Left ventricle myocardium inferior (tissue), 1 donor: ENCODE results near the gene LAMC1. TPM values are rescaled to one million over a fixed set of nuclear protein-coding genes. Genes with fewer than 3 reads are reported as not detected.

Source experiments
- DNase-seq: peaks from one replicate; pipeline ENCODE4 v3.0.0-alpha.2; 2020
- H3K27ac ChIP-seq: fragments of 200-600 bp; replicated peaks from 2 replicates; pipeline ENCODE4 v1.8.0; 2021
- H3K27me3 ChIP-seq: fragments of 200-600 bp; 2 replicates; pipeline ENCODE4 v1.8.0; 2021; ENCODE audit warnings: low read depth
- H3K36me3 ChIP-seq: fragments of 200-600 bp; 2 replicates; pipeline ENCODE4 v1.8.0; 2021
- H3K4me1 ChIP-seq: fragments of 200-600 bp; 2 replicates; pipeline ENCODE4 v1.8.0; 2021
- H3K4me3 ChIP-seq: fragments of 200-600 bp; 2 replicates; pipeline ENCODE4 v1.8.0; 2021; ENCODE audit warnings: mild to moderate bottlenecking, moderate library complexity
- H3K9me3 ChIP-seq: fragments of 200-600 bp; replicated peaks from 2 replicates; pipeline ENCODE4 v1.8.0; 2021
- CTCF ChIP-seq: fragments of 200-600 bp; IDR thresholded peaks from 2 replicates; pipeline ENCODE4 v1.8.0; 2021; ENCODE audit warnings: antibody characterized with exemption, mild to moderate bottlenecking, borderline replicate concordance
- intact Hi-C: fragments of 100-400 bp; cut with micrococcal nuclease; formaldehyde crosslinking; loops from one replicate; pipeline ENCODE4 v1.11.0; 2022
- total RNA-seq: library from RNA; stranded (reverse); fragmentation: NEBNext Ultra II Directional; extraction: Animal tissue kit (Norgen Biotek cat#: 25700); gene quantifications from one replicate; pipeline ENCODE4 v1.2.1, GENCODE V29; 2021
- donor health status: DM: no; HTN: yes; CAD: no; lungs with severe emphysema.

Gene LAMC1
- total RNA-seq, 1 donor from 2014 or later, result 84.1 TPM

GRCh38 chr1:183038333-183038866, 15.2 kb downstream of the LAMC1 start:
- Histone ChIP-seq H3K4me1 (peaks cover 94% of the 10 kb centered on the region), H3K27ac (peak overlapping the region; percentile 70), H3K36me3 (peaks cover 6% of the 10 kb centered on the region), H3K4me3 (no peak overlapping the region), H3K27me3 (no peaks in the 10 kb centered on the region), H3K9me3 (no peaks in the 10 kb centered on the region)
- intact Hi-C loops, result no loop called here
- TF ChIP-seq CTCF, result no peak
- no peak for DNase-seq

- no peak overlapping the region for H3K4me3 ChIP-seq
- TF ChIP-seq CTCF, result no peak
- peaks cover 94% of the 10 kb centered on the region for H3K4me1 ChIP-seq
- intact Hi-C loops, result no loop called here
- H3K27me3 ChIP-seq, result no peaks in the 10 kb centered on the region
- DNase-seq, result no peak
- peaks cover 6% of the 10 kb centered on the region for H3K36me3 ChIP-seq
- no peaks in the 10 kb centered on the region for H3K9me3 ChIP-seq
- H3K27ac ChIP-seq, result peak overlapping the region; percentile 70
Observed at GRCh38 chr1:183038913-183039312, 15.7 kb downstream of the LAMC1 start.

- no peak for DNase-seq
- no peaks in the 10 kb centered on the region for H3K27me3 ChIP-seq
- no peak for TF ChIP-seq CTCF
- H3K27ac ChIP-seq, result peak overlapping the region; percentile 70
- H3K9me3 ChIP-seq, result no peaks in the 10 kb centered on the region
- H3K4me3 ChIP-seq, result peak overlapping the region; percentile 20
- intact Hi-C loops, result no loop called here
- H3K4me1 ChIP-seq, result peaks cover 96% of the 10 kb centered on the region
- H3K36me3 ChIP-seq, result peaks cover 6% of the 10 kb centered on the region
Observed at GRCh38 chr1:183039330-183039729, 16.1 kb downstream of the LAMC1 start.

GRCh38 chr1:183039985-183040447, 16.8 kb downstream of the LAMC1 start:
- Histone ChIP-seq H3K4me3 (peak overlapping the region; percentile 20), H3K27ac (peak overlapping the region; percentile 70), H3K36me3 (peaks cover 6% of the 10 kb centered on the region), H3K9me3 (no peaks in the 10 kb centered on the region), H3K27me3 (no peaks in the 10 kb centered on the region), H3K4me1 (peaks cover 96% of the 10 kb centered on the region)
- TF ChIP-seq CTCF, result no peak
- DNase-seq, result no peak
- intact Hi-C loops, result no loop called here

GRCh38 chr1:183040547-183040971, 17.3 kb downstream of the LAMC1 start:
- H3K4me3 ChIP-seq, result peak overlapping the region; percentile 20
- H3K36me3 ChIP-seq, result peaks cover 6% of the 10 kb centered on the region
- H3K4me1 ChIP-seq, result peaks cover 98% of the 10 kb centered on the region
- DNase-seq, result no peak
- intact Hi-C loops, result no loop called here
- H3K27me3 ChIP-seq, result no peaks in the 10 kb centered on the region
- peak overlapping the region; percentile 70 for H3K27ac ChIP-seq
- no peak for TF ChIP-seq CTCF
- no peaks in the 10 kb centered on the region for H3K9me3 ChIP-seq
